ENCODE measurements around the gene FUNDC1.
"Not testable (repeated sequence)": the region's sequence is repeated elsewhere in the genome, so short reads cannot be mapped to it uniquely, and the experiment has no call there.

The FUNDC1 gene, protein sequence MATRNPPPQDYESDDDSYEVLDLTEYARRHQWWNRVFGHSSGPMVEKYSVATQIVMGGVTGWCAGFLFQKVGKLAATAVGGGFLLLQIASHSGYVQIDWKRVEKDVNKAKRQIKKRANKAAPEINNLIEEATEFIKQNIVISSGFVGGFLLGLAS

DNA sequence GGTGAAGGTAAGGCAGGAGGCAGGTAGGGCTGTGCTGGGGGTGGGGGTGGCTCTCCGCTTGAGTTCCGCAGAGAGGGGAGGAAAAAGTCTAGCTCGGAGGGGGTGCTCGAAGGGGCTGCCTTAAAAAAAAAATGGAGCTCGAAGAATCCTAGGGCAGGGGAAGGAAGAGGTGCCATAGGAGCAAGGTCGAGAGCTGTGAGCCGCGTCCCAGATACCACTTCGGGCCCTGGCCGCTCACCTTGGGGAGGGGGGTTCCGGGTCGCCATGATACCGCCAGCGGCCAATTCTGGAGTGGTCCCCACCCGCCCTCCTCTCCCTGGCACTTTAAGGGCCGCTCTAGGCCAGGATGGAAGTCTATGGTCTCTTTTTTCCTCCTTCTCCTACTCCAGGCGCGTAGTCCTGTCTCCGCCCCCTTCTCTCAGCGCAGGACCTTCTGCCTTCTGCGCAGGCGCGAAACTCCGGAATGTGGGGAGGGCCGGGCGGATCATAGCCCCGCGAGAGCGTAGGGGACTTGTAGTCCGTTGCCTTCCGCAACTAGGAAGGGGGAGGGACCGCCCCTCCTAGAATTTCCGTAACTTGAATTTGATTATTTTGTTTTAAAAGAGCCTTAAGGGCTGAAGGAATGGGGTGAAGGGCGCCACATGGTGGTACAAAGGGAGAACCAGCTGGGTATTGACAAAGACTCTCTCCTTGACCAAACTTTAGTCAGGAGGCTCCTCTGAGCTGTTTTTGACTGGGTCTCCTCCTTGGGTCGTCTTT lies at the start of gene FUNDC1:
FUNDC1 (minus strand) TSS at position 293 of the 759 bp plus-strand sequence; CDS start at position 266, 27 bp downstream.
- peak; percentile 96 to 97 for DNase-seq

DNA sequence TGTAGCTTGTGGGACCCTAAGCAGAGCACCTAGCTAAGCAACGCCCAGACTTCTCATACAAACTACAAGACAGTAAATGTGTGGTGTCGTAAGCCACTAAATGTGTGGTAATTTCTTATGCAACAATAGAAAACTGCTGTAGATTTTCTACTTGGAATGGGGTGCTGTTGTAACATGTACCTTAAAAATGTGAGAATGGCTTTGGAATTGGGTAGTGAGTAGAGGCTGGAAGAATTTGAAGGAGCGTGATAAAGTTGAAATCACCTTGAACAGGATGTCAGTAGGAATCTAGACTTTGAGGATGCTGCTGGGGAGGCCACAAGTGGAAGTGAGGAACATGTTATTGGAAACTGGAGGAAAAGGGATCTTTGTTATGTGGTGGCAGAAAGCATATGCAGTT lies 43.2 kb upstream of the FUNDC1 start:
- DNase-seq, result no peak

DNA sequence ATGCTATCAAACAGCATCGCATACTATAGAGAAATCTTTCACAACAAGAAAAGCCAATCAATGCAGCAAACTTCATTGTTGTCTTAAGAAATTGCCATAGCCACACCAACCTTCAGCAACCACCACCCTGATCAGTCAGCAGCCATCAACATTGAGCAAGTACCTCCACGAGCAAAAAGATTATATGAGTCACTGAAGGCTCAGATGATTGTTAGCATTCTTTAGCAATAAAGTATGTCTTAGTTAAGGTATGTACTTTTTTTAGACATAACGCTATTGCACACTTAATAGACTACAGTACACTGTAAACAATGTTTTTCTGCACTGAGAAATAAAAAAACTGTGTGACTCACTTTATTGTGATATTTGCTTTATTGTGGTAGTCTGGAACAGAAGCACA lies 37.8 kb upstream of the FUNDC1 start:
- DNase-seq, result no peak

DNA sequence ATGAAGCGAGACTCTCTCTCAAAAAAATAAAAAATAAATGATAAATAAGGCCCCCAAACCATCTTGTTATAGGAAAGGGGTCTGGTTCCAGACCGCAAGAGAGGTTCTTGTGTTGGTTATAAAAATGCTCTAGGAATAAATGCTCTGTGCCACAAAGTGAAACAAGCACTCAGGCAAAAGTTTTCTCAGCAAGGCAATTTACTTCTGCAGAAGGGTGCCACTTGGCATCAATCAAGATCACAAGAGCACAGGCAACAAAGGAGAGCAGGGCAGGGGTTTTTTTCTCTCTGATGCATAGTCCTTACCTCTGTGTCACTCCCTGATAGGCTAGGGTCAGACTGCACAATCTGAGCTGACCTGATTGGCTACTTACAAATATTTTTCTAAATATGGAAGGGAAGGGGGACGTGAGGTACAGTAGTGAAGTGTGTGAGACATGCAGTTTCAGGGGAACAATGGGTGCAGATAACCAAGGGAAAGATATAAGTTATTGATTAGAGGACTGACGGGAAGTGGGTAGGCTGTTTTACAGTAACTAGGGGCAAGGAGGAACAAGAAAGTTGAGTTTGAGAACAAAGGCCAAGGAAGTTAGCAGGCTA lies 29.8 kb upstream of the FUNDC1 start:
- no peak for DNase-seq

DNA sequence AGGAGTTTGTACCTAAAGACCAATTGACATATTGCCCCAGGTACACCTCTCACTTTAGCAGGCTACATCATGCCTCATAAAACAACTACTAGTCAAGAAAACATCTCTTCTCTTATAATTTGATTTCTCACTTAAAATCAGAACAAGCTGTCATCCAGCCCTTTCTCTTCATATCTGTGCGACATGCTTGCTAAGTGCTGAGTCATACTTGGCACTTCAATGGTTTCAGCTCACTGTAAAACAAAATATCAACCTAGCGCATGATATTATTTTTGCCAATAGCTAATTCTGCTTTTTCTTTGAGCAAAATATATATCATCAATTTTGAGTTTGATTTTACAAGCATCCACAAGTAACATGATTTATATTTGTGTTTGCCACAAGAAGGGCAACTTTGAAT lies 27.9 kb upstream of the FUNDC1 start:
- no peak for DNase-seq

DNA sequence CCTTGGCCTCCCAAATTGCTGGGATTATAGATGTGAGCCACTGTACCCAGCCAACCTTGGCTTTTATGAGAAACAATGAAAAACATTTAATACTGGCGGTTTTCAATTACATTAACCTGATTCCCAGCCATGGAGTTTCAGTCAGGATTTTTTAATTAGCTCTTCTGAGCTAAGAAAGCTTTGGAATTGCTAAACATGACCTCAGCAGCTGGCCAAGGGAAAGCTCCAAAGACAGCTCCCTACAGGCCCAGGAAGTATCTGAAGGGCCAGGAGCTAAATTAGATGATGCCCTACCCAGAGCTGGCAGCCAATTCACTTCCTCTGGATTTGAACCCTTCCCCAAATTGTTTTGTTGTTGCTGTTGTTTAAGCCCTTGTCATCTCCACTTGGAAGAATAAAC lies 26.5 kb upstream of the FUNDC1 start:
- no peak for DNase-seq

DNA sequence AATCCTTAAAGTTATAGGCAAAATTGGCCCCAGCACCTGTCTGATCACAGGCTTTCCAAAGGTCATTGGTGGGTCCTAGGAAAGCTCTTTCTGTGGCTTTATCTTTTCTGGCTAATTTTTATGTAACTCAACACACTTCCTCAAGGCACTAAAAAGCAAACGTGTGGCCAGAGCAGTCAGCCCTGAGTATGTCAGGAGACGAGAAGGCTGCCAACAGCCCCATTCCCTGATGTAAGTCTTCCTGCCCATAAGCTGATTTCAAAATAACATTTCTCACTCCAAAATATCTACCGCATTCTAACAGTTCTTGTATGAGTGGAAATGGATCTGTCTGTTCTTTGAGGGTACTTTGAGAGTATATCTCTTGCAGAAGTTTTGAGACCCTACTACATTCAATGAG lies 25.5 kb upstream of the FUNDC1 start:
- no peak for DNase-seq

DNA sequence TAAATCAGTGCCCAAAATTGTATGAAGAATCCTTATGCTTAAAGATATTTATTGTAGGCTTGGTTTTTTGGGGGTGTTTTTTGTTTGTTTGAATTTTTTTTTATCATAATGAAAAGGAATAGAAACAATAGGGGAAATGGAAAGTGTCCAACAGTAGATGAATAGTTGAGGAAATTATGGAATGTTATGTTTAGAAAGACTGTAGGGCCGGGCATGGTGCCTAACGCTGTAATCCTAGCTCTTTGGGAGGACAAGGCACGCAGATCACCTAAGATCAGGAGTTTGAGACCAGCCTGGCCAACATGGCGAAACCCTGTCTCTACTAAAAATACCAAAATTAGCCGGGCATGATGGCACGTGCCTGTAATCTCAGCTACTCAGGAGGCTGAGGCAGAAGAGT lies 19.2 kb upstream of the FUNDC1 start:
- not testable (repeated sequence) for DNase-seq

DNA sequence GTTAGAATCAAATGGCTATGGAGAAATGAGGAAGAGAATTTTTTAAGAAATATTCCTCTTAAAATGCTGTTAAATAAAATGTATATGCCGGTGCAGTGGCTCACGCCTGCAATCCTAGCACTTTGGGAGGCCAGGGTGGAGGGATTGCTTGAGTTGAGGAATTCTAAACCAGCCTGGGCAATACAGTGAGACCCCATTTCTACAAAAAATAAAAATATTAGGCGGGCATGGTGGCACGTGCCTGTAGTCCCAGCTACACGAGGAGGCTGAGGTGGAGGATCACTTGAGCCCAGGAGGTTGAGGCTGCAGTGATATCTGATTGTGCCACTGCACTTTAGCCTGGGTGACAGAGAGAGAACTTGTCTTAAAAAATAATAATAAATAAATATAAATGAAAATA lies 7.9 kb upstream of the FUNDC1 start:
- DNase-seq, result no peak

DNA sequence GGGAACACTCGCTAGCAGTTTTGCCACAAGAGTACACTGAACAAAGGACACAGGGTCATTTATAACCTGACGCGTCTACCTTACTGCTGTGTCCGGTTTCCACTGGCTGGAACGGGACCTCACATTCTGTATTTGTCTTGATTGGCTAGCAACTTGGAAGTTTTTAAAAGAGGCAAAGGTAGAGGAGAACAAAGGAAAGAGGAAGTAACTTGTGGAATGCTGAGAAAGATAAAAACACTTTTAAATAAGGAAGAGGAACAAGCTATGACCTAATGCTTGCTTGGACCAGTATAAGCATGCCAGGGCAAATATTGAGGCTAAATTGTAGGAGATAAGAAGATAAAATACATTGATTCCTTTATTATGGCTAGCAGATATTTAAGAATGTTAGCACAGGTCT lies 2.8 kb upstream of the FUNDC1 start:
- not testable (repeated sequence) for DNase-seq

DNA sequence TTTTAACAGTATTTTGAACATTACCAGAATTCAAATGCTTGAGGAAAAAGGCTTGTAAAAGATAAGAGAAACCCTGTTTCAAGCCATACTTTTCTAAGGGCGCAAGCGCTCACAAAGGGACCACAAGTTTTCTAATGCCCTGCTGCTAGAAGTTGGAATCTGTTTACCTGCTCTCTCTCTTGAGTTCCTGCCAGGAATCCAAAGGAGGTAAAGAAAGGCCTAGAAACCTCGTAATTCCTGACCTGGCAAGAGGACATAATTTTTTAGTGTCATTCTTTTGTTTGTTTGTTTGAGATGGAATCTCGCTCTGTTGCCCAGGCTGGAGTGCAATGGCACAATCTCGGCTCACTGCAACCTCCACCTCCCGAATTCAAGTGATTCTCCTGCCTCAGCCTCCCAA lies 1.4 kb upstream of the FUNDC1 start:
- DNase-seq, result no peak

DNA sequence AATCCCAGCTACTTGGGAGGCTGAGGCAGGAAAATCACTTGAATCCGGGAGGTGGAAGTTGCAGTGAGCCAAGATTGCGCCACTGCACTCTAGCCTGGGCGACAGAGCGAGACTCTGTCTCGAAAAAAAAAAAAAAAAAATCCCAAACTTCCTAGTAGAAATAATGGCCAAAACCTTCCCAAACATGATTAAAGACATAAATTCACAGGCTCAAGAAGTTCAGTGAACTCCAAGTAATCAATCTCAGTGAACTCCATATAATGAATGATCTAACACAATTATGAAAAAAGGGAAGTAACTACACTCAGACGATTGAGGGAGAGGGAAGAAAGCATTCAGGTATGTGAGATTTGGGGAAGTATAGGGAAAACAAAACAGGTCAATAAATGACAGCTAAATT lies 6.5 kb downstream of the FUNDC1 start:
- no peak for DNase-seq

DNA sequence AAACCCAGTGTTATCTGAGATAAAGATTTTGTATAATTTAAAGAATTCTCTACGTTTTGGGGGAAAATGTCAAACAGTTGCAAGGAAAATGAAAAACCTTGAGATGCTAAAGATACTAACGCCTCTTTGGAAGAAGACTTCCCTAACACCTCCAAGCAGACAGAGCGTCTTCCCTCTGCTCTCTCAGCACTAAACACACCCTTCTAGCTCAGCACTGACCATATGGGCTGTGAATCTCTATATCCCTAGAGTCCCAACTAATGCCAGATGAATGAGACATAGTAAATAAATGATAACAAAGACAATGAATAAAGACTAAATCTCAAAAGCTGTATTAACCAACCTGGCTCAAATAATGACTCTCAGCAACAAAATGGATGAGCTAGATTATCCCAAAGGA lies 13.3 kb downstream of the FUNDC1 start:
- DNase-seq, result no peak

DNA sequence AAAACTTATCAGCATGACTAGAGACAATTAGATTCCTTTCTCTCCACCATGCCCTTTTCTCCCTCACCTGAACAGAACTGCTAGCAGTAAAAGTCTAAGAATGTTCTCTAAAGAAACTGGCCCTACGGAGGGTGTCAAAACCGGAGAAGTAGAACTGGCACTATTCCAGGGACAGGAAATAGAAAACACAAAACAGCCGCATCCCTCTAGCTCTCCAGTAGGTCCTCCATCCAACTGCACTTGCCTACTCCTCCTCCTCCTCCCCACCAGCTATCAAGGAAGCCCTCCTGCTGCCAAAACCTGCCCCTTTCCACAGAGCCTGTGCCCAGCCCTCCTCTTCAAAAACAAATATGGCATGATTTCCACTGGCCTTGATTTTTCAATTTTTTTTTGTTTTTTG lies 28.4 kb downstream of the FUNDC1 start:
- no peak for DNase-seq

DNA sequence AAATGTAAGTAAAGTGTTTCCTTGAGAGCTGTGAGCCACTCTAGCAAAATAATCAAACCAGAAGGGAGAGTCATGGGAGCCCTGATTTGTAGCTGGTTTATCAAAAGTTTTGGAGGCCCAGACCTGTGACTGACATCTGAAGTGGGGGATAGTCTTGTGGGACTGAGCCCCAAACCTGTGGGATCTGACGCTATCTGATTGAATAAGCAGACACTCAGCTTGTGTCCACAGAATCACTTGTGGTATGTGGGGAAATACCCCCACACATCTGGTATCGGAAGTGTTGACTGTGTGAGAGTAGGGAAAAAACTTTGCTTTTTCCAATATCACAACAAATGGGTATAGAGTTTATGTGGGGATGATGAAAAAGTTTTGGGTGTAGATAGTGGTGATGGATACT lies 35.4 kb downstream of the FUNDC1 start:
- peak; percentile 23 for DNase-seq

DNA sequence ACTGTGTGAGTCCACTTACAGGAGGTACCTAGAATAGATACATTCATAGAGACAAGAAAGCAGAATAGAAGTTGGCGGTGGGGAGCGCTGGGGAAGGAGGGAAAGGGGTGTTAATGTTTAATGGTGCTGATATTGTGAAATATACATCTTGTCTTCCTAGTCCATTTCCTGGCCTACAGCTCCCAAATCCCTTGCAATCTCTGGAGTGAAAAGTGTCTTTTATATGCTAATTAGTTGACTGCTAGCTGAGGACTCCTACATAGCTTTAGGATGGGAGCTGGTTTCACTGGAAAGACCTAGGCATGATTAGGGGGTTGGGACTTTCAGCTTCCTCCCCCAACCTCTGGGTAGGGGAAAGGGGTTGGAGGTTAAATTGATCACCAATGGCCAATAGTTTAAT lies 36.0 kb downstream of the FUNDC1 start:
- no peak for DNase-seq

DNA sequence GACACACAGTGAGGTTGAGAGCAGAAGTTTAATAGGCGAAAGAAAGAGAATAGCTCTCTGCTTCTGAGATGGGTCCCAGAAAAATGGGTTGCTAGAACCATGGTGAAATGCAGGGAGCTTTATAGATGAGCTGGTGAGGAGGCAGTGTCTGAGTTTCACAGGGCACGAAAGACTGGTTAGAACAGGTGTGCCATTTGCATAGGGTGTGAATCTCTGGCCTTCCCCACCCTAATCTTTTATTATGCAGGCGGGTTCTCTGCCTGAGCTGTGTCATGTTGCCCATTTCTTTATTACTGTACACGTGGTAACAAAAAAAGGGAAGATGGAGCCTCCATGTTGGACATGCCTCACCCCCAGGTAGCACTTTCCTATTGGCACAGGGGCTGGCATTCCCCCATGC lies 39.1 kb downstream of the FUNDC1 start:
- no peak for DNase-seq

DNA sequence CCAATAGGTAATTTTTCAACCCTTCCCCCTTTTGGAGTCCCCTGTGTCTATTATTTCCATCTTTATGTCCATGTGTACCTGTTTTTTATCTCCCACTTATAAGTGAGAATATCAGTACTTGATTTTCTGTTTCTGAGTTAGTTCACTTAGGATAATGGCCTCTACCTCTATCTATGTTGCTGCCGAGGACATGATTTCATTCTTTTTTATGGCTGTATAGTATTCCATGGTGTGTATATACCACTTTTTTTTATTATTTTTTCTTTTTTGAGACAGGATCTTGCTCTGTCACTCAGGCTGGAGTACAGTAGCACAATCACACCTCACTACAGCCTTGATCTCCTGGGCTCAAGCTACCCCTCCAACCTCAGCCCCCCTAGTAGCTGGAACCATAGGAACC lies 47.6 kb downstream of the FUNDC1 start:
- no peak for DNase-seq

DNA sequence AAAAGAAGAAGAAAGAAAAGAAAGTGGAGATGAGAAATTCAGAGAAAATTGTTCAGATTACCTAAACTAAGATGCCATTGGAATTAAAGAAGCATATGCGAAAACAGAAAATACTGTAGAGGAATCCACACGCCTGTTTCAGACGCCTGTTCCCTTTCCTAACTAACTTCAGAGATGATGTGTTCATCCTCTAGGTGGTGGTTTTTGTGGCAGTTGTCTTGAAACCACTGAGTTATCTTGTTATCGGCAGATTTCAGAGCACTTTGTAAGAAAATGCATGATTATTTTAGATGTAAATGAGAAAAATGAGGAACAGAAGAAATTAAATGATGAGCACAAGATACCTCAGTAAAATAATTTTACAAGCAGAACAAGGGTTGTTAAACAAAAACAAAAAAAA lies 48.3 kb downstream of the FUNDC1 start:
- DNase-seq, result no peak

DNA sequence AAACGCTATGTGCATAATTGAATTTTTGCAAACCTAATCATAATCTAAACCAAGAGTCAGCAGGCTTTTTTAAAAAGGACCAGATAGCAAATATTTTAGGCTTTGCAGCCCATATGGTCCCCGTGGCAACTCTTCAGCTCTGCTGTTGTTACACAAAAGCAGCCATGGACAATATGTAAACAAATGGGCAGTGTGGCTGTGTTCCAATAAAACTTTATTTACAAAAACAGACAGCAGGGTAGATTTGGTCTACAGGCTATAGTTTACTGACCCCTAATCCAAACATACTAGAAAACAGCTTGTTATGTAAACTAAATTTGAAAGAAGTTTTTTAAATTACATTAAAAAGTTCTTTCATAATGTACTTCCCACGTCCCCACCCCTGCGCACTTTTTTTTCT lies 53.1 kb downstream of the FUNDC1 start:
- DNase-seq, result no peak

DNA sequence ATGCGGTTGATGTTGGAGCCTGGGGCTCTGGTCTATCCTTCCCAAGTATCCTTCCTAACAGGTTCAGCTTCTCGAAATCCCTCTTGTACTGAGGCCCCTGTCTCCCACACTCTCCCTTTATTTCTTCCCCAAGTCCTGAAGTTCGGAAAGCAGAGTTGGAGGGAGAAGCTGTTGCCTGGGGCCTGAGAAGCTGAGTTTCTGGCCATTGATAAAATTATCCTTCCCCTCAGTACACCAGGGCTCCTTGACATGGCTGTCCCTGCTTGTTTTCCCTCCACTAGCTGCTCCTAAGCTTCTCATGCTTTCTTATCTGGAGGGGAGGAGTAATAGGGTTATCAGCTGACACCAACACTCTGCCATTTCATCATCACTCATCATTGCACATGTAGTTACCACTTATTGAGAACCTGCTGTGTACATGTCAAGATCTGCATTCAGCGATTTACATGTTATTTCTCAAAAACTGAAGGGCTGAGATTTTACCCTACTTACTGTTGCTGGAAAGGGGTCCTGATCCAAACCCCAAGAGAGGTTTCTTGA lies 58.0 kb downstream of the FUNDC1 start:
- no peak for DNase-seq

DNA sequence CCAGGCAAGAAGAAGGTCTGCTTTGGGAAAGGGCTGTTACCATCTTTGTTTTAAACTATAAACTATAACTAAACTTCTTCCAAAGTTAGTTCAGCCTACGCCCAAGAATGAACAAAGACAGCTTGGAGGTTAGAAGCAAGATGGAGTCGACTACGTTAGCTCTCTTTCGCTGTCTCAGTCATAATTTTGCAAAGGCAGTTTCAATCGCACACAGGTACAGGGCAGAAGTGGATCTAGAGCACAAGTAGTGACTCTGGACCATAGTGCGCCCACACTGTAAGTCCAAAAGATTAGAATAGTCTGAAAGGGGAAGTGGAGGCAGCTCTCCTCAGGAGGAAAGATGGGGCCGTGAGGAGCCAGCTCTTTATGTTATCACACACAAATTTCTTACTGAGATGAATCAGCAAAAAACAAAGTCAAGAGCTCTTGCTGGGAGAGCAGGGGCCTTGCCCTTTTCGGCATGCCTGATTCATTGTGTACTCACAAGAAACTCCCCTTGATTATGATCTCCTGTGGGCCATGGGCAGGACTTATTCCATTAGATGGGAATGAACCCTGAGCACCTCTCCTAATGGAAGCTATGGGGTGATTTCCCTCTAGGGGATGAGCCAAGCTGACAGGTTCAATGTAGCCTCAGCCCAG lies 58.6 kb downstream of the FUNDC1 start:
- DNase-seq, result no peak

DNA sequence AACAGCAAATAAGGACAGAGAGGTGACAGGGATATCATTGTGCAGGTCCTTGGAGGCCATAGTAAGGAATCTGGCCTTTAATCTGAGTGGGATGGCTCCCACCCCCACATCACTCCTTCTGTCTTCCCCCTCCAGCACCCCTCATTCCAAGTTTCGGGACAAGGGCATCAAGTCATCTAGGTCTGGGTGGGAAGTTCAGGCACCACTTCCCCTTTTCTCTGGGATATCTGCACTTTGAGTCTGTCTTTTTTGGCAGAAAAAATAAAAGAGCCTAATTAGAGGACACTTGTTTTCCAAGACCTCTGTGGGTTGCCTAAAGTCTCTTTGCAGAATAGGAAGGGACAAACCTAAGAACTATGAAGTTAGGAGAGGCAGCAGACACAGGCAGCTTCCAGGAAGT lies 60.1 kb downstream of the FUNDC1 start:
- no peak for DNase-seq

DNA sequence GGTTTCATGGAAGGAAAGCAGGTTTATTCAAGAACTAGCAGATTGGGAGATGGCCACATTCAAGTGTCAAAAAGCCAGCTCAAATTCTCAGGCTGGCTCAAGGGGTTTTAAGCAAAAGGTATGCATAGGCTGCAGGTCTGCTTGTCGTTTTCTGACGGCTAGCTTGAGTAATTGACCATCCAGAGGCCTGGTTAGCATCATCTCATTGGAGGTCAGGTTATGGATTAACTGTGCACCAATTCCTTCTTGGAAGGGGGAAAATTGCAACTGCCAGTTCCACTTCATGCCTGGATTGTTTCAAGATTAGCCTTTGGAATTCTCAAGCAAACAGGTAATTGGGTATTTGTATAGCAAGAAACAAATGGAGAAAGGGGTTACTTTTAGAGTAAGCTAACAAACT lies 62.1 kb downstream of the FUNDC1 start:
- DNase-seq, result no peak
